WI38 (cell line): ENCODE results near the gene SNAI3.

Source experiments
- H3K4me3 ChIP-seq: 2 replicates; pipeline ENCODE4 v1.5.1; 2011; ENCODE audit warnings: low read depth, mild to moderate bottlenecking, control low read depth, low read length
- CTCF ChIP-seq: IDR thresholded peaks from 2 replicates; pipeline ENCODE4 v1.5.1; 2012; ENCODE audit warnings: low read depth, mild to moderate bottlenecking, control low read depth, low read length

Gene SNAI3

GRCh38 chr16:88633684-88634140 lies 52.6 kb downstream of the SNAI3 start:
- no peak for TF ChIP-seq CTCF
- H3K4me3 ChIP-seq: no peak overlapping the region

GRCh38 chr16:88632587-88632930 lies 53.7 kb downstream of the SNAI3 start:
- TF ChIP-seq CTCF: no peak
- H3K4me3 ChIP-seq: no peak overlapping the region

GRCh38 chr16:88631920-88632586 lies 54.3 kb downstream of the SNAI3 start:
- TF ChIP-seq CTCF: no peak
- H3K4me3 ChIP-seq: no peak overlapping the region

GRCh38 chr16:88631384-88631783 lies 54.9 kb downstream of the SNAI3 start:
- H3K4me3 ChIP-seq: no peak overlapping the region
- no peak for TF ChIP-seq CTCF

- H3K4me3 ChIP-seq: no peak overlapping the region
- no peak for TF ChIP-seq CTCF
Measured at GRCh38 chr16:88630941-88631340, 55.4 kb downstream of the SNAI3 start.

- TF ChIP-seq CTCF: no peak
- no peak overlapping the region for H3K4me3 ChIP-seq
Measured at GRCh38 chr16:88630433-88630832, 55.9 kb downstream of the SNAI3 start.

- TF ChIP-seq CTCF: no peak
- no peak overlapping the region for H3K4me3 ChIP-seq
Measured at GRCh38 chr16:88629835-88630234, 56.5 kb downstream of the SNAI3 start.
